ENCODE results near the gene TRPC4AP. TPM values are rescaled to one million over a fixed set of nuclear protein-coding genes. Genes with fewer than 3 reads are reported as not detected.

Gene TRPC4AP
- total RNA-seq, 1 experiment from 2014 or later, result 57.2 TPM

- DNase-seq (ENCODE audit: low spot score), result no peak
Observed at GRCh38 chr20:35015863-35016193, 76.8 kb downstream of the TRPC4AP start.

GRCh38 chr20:35014537-35014936, 78.1 kb downstream of the TRPC4AP start:
- no peak for DNase-seq (ENCODE audit: low spot score)

DNA sequence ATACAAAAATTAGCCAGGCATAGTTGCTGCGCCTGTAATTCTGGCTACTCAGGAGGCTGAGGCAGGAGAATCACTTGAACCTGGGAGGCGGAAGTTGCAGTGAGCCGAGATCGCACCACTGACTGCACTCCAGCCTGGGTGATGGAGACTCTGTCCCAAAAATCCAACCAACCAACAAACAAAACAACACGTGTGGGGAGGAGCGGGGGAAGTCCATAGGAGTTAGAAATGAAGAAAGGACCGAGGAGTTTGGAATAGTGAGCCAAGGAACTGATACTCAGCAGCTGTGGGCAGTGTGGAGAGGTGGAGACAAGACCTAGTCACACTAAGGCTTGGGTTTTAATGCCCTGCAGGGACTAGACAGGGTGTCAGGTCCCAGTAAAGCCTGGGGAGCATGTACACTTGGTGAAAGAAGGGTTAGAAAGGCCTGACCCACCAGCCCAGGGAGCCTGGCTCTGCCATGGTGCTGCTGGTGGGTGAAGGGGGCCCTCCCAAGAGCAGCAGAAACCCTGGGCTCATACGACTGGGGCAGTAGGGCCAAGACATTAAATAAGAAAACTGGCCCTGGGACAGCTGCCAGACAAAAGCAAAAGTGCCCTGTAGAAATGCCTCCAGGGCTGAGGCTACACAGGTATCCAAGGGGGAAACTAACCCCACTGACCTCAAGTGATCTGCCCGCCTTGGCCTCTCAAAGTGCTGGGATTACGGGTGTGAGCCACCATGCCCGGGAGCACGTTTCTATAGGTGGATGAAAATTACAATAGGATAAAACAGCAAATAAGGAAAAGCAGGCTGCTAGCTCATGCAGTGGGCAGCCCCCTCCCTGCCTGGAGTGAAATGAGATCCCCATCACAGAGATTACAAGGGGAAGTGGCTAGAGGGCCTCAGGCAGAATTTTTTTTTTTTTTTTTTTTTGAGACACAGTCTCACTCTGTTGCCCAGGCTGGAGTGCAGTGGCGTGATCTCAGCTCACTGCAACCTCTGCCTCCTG, 78.9 kb downstream of the TRPC4AP start:
- no peak for DNase-seq (ENCODE audit: low spot score)

- DNase-seq (ENCODE audit: low spot score), result no peak
Observed at GRCh38 chr20:35012227-35013069, 80.2 kb downstream of the TRPC4AP start.

- DNase-seq (ENCODE audit: low spot score), result no peak
Observed at GRCh38 chr20:35011589-35012226, 80.9 kb downstream of the TRPC4AP start.

- DNase-seq (ENCODE audit: low spot score), result no peak
Observed at GRCh38 chr20:35010405-35011192, 82.0 kb downstream of the TRPC4AP start.

DNA sequence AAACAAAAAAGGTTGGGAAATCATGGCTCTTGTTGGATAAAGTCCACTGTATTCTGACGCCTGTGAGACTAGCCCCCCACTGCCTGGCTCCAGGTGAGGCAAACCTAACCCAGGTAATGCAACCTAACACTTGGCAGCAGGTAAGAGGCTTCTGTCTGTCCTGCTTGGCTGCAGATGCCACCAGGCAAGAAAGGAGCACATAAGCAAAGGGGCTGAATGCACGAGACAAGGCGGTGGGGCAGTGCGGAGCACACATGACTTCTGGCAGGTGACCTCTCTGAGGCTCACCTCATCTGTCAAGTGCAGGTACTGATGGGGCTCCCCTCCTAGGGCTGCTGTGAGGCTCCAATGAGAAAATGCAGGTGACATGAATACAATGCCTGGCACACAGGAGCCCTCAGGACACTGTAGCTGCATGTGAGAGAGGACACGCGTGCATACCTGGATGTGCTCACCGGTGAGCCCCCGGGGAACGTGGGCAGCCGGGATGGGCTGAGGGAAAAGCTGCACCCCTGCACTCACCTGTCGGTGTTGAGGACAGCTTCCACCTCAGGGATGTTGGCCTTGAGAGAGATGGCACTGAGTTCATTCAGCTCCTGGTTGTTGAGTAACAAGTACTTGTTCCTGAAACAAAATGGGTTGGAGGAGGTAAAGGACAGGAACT, 82.8 kb downstream of the TRPC4AP start:
- DNase-seq (ENCODE audit: low spot score), result no peak

- DNase-seq (ENCODE audit: low spot score), result no peak
Observed at GRCh38 chr20:35008411-35009342, 83.9 kb downstream of the TRPC4AP start.

DNA sequence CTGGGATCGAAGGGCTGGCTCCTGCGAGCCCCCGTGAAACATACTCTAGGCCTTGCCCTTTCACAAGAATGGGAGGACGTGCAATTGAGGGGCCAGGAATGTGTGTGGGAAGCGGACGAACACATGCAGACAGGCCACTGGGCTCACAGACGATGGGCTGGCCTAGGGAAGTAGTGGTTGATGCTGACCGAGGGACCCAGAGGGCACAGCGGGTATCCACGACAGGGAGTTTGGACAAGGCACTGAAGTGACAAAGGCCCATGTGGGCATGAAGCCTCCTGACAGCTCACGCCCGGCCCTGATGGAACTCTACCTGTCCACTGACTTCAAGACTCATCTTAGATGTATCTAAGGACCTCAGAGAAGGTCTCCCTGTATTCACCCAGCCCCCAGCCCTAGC, 84.7 kb downstream of the TRPC4AP start:
- no peak for DNase-seq (ENCODE audit: low spot score)

DNA sequence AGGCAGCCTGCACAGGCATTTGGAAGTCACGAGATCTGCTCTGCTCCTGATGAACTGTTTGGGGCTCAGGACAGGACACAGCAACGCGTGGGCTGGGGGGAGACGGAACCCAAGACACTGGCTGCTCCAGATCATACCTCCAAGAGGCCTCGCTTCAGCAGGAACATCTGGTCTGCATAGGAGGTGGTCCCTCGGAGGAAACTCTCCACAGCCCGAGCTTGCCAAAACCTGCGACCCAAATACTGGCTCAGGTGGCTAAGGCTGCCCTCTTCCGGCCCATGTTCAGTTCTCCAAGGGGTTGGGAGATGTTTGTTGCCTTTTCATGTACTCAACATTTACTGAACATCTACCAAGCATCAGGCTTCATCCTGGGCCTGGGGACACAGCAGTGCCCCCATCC, 85.2 kb downstream of the TRPC4AP start:
- DNase-seq (ENCODE audit: low spot score), result no peak

- DNase-seq (ENCODE audit: low spot score), result no peak
Observed at GRCh38 chr20:35006531-35006971, 86.1 kb downstream of the TRPC4AP start.

DNA sequence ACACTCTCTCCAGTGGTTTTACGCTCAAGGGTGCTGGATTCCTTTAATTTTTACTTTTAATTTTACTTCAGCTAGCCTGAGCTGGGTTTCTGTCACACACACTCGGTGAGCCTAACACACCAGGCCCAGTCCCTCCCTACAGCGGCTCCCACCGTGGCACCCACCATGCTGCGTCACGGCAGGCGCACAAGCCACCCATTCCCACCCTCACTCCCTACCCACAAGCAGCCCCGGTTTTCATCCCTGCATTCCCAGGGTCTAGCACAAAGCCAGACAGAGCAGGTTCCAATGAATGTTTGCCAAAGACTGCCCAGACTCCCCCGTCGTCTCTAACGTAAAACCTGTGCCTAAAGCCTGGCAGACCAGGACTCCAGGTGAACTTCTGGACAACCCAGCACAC, 86.6 kb downstream of the TRPC4AP start:
- no peak for DNase-seq (ENCODE audit: low spot score)

- no peak for DNase-seq (ENCODE audit: low spot score)
Observed at GRCh38 chr20:35005463-35005961, 87.1 kb downstream of the TRPC4AP start.

DNA sequence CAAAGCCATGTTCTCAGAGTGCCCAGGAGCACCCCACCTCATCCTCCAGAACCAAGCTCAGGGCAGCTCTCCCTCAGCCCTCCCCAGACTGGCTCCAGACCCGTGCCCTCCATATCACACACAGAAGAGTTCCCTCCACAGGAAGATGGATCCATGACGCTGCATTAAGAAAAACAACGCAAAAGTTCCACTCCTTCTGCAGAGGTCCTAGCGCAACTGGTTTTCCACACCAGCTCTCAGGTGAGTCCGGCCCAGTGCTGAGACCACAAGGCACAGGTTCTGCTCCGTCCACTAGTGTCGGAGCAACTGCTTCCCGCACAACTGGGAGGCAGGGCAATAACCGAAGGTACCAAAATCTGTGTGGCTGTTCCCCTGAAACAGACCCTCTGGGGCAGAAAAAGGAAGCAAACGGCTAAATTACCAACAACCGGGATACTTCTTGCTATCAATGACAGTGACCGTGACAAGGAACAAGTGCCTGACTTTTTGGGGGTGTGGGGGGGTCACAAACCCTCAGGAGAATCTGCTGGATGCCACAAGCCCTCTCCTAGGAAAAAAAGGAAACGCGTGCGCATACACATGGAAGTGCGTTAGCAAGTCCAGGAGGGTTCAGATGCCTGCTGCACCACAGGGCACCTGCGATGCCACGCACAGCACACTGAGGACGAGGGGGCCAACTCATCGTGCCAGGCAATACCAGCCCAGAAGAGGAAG, 87.7 kb downstream of the TRPC4AP start:
- DNase-seq (ENCODE audit: low spot score), result no peak

DNA sequence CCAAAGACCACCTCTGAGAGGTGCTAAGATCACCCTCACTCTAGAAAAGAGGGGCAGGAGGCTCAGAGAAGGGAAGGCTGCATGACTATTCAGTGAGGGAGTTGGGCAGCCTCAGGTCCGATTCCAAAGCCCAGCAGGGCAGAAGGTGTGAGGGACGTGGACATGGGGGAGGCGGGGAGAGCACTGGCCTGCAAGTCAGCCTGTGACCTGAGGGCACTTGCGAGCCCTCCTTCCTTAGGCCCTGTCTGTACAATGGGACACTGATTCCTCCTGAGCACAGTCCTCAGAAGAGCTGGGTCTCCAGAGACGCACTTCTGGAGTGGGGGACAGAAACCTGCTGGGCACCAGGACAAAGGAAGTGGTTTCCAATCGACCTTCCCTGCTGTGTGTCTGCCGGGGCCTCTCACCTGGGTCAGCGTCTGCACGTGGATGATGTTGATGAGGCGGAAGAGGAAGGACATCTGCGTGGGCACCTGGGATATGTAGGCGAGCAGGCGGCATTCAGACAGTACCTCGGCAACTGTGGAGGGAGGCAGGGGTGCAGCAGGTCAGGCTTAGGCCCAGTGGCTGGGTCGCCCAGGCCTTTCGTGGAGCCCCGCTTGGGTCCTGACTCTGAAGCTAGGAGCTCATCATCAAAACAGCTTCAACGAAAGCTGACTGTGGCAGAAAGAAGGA, 88.4 kb downstream of the TRPC4AP start:
- DNase-seq (ENCODE audit: low spot score), result no peak

DNA sequence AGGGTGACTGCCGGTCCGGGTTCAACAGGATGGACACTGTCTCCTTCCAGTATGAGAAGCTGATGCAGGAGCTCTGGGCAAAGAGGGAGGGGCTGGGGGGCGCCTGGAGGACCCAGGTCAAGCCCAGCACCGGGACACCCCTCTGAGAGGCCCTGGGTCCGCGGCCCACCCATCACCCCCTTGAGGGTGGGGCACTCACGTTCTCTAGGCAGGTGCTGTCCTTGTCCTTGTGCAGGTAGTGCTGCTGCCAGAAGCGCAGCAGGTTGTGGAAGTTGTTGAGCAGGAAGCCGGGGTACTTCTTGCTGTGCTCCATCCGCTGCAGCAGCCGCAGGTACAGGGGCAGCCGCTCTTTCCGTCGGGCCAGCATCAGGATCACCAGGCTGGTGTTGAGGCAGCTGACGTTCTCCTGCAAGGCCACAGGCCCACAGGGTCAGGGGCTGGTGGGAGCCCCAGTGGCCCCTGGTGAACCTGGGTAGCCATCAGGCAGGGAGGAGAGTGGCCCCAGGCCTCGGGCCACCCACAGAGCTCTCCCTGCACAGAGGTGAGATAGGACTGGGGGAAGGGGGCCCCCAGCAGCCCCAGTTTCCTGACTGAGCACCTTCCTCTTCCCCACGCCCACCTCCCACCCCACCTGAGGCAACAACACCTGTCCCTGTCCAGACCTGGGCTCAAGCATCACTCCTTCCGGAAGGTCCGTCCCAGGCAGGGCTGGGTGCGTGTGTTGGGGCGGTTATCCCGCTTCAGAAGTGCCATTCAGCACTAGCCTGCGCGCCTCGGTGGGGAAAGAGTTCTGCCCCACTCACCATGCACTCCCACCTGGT, 89.2 kb downstream of the TRPC4AP start:
- DNase-seq (ENCODE audit: low spot score), result no peak

All from HT-29 (cell line).